ENCODE data around the gene RTL10.

Gene RTL10

DNA sequence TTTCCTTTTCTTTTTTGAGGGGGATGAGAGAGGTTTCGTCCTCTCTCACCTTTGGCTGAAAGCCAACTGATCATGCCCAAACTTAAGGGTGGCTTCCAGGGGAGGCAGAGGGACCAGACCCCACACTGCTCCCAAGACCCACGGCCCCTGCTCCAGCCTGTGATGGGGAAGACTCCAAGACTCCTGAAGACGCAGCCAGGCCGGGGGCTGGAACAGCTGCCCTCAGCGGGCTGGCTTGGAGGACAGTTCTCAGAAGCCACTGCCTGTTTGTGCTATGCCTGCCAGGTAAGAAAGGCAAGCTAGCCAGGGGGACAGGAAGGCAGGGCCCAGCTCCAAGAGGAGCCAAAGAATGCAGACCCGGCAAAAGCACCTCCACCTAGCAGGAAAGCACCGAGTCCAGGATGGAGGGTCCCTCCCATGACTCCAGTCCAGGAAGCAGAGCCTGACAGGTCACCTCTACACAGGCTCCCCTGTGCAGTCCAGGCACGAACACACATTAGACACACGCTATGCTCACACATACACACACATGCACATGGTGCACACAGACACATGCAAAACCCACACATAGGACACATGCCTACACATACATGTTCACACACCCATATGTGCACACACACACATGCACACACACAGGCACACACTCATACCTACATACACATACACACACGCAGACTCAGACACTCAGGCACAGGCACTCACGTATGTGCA is 31.3 kb downstream of the RTL10 start:
- no peak for DNase-seq (ENCODE audit: low read depth)

DNA sequence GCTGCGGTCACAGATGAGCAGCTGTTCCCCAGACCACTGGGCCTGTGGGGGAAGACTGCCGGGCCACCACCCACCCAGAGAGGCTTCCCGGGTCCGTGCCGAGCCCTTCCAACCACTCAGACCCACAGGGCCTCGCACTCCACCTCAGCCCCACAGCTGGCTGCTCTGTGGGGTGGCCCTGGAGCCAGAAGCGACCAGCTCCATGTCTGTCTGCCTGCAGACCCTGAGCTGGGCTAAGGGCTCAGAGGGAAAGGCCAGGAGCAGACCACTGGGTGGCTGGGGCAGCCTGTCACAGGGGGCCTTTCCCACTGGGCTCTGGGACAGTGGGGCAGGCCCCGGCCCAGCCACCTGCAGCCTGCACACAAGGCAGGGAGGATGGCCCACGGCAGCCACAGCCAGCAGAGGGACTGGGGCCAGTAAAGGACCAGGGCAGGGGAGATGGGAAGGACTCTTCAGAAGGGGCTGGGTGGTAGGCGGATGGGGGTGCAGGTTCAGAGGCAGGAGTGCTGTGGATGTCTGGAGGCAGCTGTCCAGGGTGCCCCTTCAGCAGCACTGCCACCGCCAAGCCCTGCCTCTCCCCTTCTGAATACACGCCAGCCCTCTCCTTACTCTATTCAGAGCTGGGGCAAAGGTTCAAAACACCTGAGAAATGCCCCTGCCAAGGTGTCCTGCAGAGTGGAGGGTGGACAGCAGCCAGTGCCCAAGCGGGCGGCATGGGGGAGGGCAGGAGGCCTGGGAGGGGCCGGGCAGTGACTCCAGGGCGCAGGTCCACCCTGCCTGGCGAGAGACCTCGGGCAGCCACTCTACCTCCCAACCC is 32.2 kb downstream of the RTL10 start:
- DNase-seq (ENCODE audit: low read depth): no peak

DNA sequence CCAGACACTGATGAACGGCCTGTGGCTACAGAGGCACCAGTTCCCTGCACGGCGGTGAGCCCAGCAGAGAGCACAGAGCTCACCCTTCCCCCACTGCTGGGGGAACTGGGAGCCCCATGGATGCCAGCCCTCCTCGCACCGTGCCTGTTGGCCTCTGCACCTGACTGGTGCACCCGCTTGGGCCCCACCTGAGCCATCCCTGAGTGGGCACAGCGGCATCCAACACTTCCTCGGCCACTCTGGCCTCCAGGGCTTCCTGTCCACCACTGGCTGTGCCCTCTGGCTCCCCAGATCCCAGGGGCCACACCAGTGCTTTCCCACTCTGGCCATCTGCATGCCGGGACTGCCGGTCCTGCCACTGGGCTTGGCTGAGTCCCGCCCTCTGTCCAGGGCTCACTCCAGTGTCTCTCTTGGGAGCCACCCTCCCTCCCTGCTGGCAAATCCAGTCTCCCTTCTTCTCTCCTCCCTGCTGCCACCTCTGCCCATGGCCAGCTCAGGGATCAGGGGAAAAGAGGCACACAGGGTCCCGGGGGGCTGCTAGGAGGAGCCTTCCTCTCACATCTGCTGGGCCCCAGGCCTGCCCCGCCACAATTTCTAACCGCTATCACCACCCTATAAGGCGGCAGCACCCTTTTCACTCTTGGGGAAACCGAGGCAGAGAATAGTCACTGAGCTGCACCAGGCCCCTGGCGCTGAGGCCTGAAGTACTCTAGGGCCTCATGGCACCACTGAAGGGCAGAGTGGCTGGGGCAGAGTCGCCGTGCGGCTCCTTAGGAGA is 33.0 kb downstream of the RTL10 start:
- DNase-seq (ENCODE audit: low read depth): no peak

DNA sequence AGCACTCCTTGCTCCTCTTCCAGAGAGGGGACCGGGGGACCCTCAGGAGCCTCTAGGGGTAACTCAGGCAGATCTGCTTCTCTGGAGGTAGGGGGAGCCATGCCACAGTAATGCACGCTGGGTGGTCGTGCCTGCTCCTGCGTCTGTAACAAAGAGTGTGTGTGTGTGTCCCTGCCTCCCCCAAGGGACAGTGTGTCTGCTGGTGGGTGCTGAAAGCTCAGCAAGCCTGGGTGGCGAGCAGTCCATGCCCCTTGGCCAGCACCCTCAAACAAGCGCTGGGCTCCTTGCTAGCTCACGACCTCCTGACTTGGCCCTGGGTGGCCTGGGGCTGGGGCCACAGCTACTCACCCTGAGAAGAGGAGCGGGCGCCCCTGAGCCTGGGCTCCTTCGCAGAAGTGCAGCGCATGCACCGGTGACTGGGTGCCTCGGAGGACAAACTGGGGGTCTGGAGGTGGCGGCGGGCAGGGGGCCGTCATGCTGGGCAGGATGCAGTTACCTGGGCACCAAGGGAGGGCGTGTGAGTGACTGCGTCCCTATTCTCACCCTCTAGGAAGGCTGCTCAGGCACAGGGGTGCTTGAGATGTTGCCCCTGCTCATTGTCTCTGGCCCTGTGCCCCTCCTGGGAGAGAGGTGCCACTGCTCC is 33.7 kb downstream of the RTL10 start:
- DNase-seq (ENCODE audit: low read depth): no peak

DNA sequence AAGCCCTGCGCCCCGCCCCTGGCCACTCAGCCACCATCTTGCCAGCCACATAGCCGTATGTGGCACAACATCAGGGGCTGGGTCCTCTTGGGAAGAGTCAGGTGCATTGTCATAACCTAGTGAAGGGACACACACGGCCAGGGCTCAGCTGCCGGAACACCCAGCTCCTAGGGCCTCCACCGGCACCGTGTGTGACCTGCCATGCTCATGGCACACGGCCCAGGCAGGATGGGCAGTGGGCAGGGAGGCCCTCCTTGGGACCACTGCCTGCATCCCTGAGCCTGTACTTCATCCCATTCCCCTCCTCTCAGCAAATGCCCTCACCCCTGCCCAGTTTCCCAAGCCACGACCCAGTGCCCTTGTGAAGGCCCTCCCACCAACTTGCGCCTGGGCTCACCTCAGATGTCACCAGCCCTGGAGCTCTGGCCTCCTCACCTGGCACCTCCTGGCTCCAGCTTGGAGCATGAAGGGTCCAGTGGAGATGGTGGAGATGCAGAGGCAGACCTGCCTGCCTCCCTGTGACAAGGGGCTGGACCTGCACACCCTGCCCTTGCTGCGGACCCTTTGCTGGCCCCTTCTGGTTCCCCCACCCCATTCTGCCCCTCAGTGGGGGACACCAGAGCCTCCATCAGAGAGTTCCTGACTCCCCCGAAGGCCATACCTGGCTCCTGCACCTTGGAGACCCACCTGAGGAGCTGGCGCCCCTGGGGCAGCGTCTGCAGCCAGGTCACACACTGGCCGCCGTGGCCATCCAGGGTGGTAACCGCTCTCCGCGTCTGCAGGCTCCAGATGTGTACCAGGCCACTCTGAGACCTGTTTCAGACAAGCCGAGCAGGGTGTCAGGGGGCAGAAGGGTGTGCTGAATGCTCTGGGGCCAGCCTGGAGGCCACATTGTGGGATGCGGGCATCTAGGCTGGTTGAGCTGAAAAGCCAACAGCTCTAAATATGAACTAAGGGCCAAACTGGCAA is 34.5 kb downstream of the RTL10 start:
- DNase-seq (ENCODE audit: low read depth): no peak

DNA sequence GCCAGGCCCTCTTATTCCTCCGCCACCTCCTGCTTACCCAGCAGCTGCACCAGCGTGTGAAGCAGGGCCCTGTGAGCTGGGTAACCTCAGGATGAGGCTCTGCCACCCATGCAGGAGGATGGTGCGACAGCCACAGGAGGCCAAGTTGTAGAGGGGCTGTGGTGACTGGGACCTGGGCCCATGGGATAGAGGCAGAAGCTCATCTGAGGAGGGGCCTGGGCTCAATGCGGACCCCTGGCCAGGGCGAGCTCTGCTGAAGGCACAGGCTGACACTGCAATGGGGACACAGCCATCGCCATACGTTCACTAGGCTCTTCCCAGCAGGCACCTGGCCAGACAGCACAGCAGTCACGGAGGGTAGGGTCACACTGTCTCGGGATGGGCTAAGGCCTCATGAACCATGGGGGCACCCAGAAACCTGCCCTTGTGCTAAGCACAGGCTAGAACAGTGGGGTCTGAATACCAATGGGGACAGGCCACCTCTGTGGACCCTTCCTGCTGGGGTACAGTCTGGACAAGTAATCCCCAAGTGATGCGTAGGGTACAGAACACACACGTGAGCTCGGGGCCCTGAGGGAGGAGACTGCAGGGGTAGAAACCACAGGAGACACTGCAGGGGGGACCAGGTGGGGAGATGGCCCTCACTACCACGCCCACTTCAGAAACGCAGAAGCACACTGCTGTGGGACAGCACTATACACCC is 35.3 kb downstream of the RTL10 start:
- DNase-seq (ENCODE audit: low read depth): no peak

DNA sequence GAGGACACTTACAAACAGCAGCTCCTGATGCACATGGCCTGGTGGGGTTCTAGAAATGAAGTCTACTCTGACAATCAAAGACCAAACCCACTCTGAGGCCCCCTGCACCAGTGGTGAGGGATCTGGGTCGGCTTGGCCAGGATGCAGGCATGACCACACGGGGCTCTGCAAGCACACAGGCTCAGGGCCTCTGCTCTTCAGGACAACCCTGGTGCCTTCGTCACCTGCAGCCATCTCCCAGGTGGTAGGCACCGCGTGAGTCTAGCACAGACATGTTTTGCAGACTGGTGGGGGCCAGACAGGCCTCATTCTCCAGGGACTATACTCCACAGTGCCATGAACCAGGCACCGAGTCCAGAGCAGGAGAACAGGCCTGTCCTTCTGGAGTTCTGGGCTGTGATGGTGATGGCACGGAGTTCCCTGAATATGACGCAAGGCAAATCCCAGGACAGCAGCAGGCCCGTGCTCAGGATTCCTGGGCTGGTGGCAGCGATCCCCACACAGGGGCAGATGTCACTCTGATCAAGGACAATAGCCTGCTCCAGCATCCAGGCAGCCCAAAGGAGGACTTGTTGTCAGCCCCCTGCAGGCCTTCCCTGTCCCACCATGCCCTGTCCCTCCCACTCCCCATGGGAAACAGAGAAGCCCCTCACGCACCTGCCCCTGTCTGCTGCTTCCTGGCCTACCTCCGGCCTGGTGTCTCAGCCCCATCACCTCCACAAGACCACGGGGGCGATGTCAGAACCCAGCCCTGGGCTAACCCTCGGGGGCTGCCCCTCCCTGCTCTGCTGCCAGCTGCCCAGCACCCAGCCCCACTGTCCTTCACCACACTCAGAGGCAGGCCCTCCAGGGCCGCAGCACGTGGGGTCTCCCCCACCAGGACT is 36.1 kb downstream of the RTL10 start:
- DNase-seq (ENCODE audit: low read depth): no peak

- DNase-seq (ENCODE audit: low read depth): no peak
Observed at GRCh38 chr22:19816372-19817119, 38.1 kb downstream of the RTL10 start.

- no peak for DNase-seq (ENCODE audit: low read depth)
Observed at GRCh38 chr22:19815823-19816290, 38.8 kb downstream of the RTL10 start.

- no peak for DNase-seq (ENCODE audit: low read depth)
Observed at GRCh38 chr22:19815093-19815822, 39.4 kb downstream of the RTL10 start.

GRCh38 chr22:19814428-19814827 is 40.2 kb downstream of the RTL10 start:
- DNase-seq (ENCODE audit: low read depth): no peak

- DNase-seq (ENCODE audit: low read depth): no peak
Observed at GRCh38 chr22:19812910-19813309, 41.8 kb downstream of the RTL10 start.

- no peak for DNase-seq (ENCODE audit: low read depth)
Observed at GRCh38 chr22:19811811-19812771, 42.6 kb downstream of the RTL10 start.

DNA sequence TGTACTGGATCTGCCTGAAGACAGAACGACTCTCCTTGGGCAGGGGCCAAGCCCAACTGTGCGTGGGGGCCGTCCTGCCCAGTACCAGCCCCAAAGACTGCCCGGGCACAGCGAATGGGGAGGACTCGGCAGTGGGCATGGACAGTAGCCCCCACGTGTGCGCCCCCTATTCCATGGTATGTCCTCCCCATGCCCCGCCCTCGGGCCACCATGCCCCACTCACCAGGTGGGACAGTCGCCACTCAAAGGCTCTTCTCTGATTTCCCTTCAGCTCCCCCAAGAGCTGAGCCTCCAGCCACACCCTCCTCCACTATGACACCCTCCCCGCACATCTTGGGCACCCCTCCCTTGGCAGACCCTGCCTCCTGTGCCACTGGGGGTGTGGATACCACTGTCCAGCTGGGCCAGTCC is 43.5 kb downstream of the RTL10 start:
- no peak for DNase-seq (ENCODE audit: low read depth)

DNA sequence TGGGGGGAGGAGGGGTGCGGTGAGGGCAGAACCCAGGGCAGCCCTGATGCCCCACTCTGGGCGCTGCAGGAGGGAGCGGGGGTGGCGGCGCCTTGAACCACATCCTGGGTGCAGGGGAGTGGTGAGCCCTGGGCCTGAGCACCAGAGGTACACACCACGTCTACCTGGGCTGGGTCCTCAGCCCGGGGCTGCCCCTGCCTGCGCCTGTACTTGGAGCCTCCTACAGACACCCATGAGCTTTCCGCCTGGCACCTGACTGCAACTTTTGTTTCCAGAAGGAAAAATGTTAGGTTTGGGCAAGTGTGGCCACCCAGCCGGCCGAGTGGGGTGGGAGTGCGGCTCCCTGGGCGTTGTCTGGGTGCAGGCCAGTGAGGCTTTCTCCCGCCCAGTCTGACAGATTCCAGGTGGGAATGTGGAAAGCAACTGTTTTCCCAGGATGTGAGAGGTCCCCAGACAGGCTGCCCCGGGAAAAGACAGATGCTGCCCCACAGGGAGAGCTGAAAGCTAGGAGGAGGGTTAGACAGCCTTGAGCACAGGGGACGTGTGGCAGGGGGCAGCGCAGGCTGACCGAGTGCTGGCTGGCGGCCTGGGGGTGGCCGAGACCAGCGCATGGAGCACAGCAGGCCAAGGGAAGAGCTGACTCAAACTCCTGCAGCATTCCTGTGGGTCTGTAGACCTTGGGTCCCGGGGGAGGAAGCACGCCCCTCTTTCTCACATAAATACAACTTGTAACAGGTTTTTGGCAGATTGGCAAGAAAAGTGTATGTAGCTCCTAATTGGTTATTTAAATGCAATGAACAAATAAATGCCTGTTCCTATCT is 44.1 kb downstream of the RTL10 start:
- peak; percentile 45 for DNase-seq (ENCODE audit: low read depth)

DNA sequence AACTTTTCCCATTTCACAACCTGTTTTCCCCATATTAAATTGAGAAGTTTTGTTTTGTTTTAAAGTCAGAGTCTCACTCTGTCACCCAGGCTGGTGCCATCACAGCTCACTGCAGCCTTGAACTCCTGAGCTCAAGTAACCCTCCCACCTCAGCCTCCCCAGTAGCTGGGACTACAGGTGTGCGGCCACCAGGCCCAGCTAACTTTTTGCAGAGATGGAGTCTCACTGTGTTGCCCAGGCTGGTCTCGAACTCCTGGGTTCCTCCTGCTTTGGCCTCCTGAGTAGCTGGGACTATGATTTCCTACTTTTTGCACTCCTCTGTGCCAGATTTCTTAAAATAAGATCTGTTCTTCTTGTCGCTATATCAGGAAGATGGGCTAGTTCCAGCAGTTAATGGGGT is 44.9 kb downstream of the RTL10 start:
- no peak for DNase-seq (ENCODE audit: low read depth)
